Mucosa of rectum (tissue), 2 donors: ENCODE results near the gene PLG.
"Not testable (repeated sequence)": the region's sequence is repeated elsewhere in the genome, so short reads cannot be mapped to it uniquely, and the experiment has no call there.

Experiments used
- H3K27ac ChIP-seq, 2 donors: one replicate each; pipeline ENCODE4 v1.7.0; 2013; ENCODE audit warnings: inconsistent platforms in 2 of 2, low read depth in 2 of 2, low read length in 2 of 2
- H3K27me3 ChIP-seq, 2 donors: one replicate each; pipeline ENCODE4 v1.7.0; 2013; ENCODE audit warnings: low read length in 2 of 2; ENCODE audit not compliant: control insufficient read depth in 2 of 2, insufficient read depth in 2 of 2
- H3K36me3 ChIP-seq, 2 donors: one replicate each; pipeline ENCODE4 v1.7.0; 2013; ENCODE audit warnings: low read length in 2 of 2; ENCODE audit not compliant: control insufficient read depth in 2 of 2, insufficient read depth in 2 of 2
- H3K4me1 ChIP-seq, 2 donors: one replicate each; pipeline ENCODE4 v1.7.0; 2013; ENCODE audit warnings: low read length in 2 of 2, mild to moderate bottlenecking in 1 of 2; ENCODE audit not compliant: control insufficient read depth in 2 of 2, insufficient read depth in 2 of 2
- H3K4me3 ChIP-seq, 2 donors: one replicate each; pipeline ENCODE4 v1.7.0; 2013; ENCODE audit warnings: low read length in 2 of 2
- H3K9ac ChIP-seq, 2 donors: one replicate each; pipeline ENCODE4 v1.7.0; 2013; ENCODE audit warnings: low read length in 2 of 2, low read depth in 1 of 2, mild to moderate bottlenecking in 1 of 2
- H3K9me3 ChIP-seq, 2 donors: one replicate each; pipeline ENCODE4 v1.7.0; 2013; ENCODE audit warnings: low read length in 2 of 2; ENCODE audit not compliant: control insufficient read depth in 2 of 2
- donor health status: healthy.
- donor health status: Normal muscosa, but diverticular disease.

The PLG gene

DNA sequence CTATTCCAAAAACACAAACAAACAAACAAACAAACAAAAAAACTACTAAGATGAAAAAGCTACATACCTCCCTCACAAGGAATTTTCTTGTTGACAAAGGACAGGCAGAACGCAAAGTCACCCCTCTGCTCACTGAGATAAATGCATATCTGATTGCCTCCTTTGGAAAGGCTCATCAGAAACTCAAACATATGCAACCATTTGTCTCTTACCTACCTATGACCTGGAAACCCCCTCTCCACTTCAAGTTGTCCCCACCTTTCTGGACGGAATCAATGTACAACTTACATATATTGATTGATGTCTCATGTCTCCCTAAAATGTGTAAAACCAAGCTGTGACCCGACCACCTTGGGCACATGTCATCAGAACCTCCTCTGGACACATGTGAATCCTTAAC is 100.0 kb downstream of the PLG start:
- H3K9me3 ChIP-seq, H3K4me1 ChIP-seq, H3K4me3 ChIP-seq, H3K27me3 ChIP-seq, H3K36me3 ChIP-seq, H3K9ac ChIP-seq, H3K27ac ChIP-seq: not testable (repeated sequence)
